Astrocyte (in vitro differentiated cells and primary cell): ENCODE measurements around the gene RILPL1. TPM values are rescaled to one million over a fixed set of nuclear protein-coding genes. Genes with fewer than 3 reads are reported as not detected.

Experiments used
- DNase-seq: peaks from one replicate; pipeline ENCODE4 v3.0.0-alpha.2; 2010; ENCODE audit warnings: low read depth
- FAIRE-seq: peaks from 2 replicates; lab custom pipeline; 2011; peaks lifted over from hg19 to GRCh38; lab: Jason Lieb, UNC
- H2AFZ ChIP-seq: 2 replicates; pipeline ENCODE4 v1.6.0; 2012; ENCODE audit warnings: low read depth, low read length, inconsistent platforms
- H3K27ac ChIP-seq: 2 replicates; pipeline ENCODE4 v1.5.1; 2011; ENCODE audit warnings: low read depth, low read length, inconsistent platforms
- H3K27me3 ChIP-seq: 2 replicates; pipeline ENCODE4 v1.6.0; 2011; ENCODE audit warnings: low read length, inconsistent platforms; ENCODE audit not compliant: insufficient read depth
- H3K36me3 ChIP-seq: 2 replicates; pipeline ENCODE4 v1.5.1; 2011; ENCODE audit warnings: low read length, inconsistent platforms; ENCODE audit not compliant: insufficient read depth
- H3K4me1 ChIP-seq: 2 replicates; pipeline ENCODE4 v1.5.1; 2011; ENCODE audit warnings: low read length, inconsistent platforms; ENCODE audit not compliant: insufficient read depth
- H3K4me2 ChIP-seq: 2 replicates; pipeline ENCODE4 v1.6.0; 2012; ENCODE audit warnings: low read length, inconsistent platforms
- H3K4me3 ChIP-seq: 2 replicates; pipeline ENCODE4 v1.5.1; 2011; ENCODE audit warnings: low read depth, mild to moderate bottlenecking, low read length, inconsistent platforms; ENCODE audit not compliant: insufficient read depth
- H3K79me2 ChIP-seq: 2 replicates; pipeline ENCODE4 v1.6.0; 2012; ENCODE audit warnings: mild to moderate bottlenecking, low read length, inconsistent platforms; ENCODE audit not compliant: insufficient read depth
- H3K9ac ChIP-seq: 2 replicates; pipeline ENCODE4 v1.6.0; 2012; ENCODE audit warnings: mild to moderate bottlenecking, low read length, inconsistent platforms
- H3K9me3 ChIP-seq: 2 replicates; pipeline ENCODE4 v1.5.1; 2012; ENCODE audit warnings: low read depth, mild to moderate bottlenecking, low read length, inconsistent platforms; ENCODE audit not compliant: insufficient read depth
- H4K20me1 ChIP-seq: 2 replicates; pipeline ENCODE4 v1.6.0; 2012; ENCODE audit warnings: low read length, inconsistent platforms; ENCODE audit not compliant: insufficient read depth
- H3K27ac Mint-ChIP-seq: one replicate; pipeline ENCODE4 v1.8.0; 2021; ENCODE audit warnings: mild to moderate bottlenecking, mixed read lengths; ENCODE audit not compliant: unreplicated experiment
- H3K27me3 Mint-ChIP-seq: one replicate; pipeline ENCODE4 v1.8.0; 2021; ENCODE audit warnings: low read depth, mixed read lengths; ENCODE audit not compliant: unreplicated experiment
- H3K36me3 Mint-ChIP-seq: one replicate; pipeline ENCODE4 v1.8.0; 2021; ENCODE audit warnings: low read depth, mixed read lengths; ENCODE audit not compliant: unreplicated experiment
- H3K4me1 Mint-ChIP-seq: one replicate; pipeline ENCODE4 v1.8.0; 2021; ENCODE audit warnings: low read depth, mixed read lengths; ENCODE audit not compliant: unreplicated experiment
- H3K4me3 Mint-ChIP-seq: one replicate; pipeline ENCODE4 v1.8.0; 2021; ENCODE audit warnings: mild to moderate bottlenecking, moderate library complexity, mixed read lengths; ENCODE audit not compliant: unreplicated experiment
- H3K9me3 Mint-ChIP-seq: one replicate; pipeline ENCODE4 v1.8.0; 2021; ENCODE audit warnings: mild to moderate bottlenecking, mixed read lengths; ENCODE audit not compliant: unreplicated experiment
- EZH2 ChIP-seq: IDR thresholded peaks from 2 replicates; pipeline ENCODE4 v1.6.1; 2012; ENCODE audit warnings: mild to moderate bottlenecking, low read length, inconsistent platforms; ENCODE audit not compliant: insufficient read depth
- total RNA-seq: library from RNA; stranded (reverse); gene quantifications from 2 replicates; pipeline ENCODE4 v1.2.1, GENCODE V29; 2021
- TF ChIP-seq, protein P1 (sequence below): IDR thresholded peaks from 2 replicates; pipeline ENCODE4 v1.5.1; 2011; ENCODE audit warnings: low read depth, mild to moderate bottlenecking, inconsistent platforms, low read length, moderate library complexity; ENCODE audit not compliant: insufficient read depth

RILPL1 gene
- total RNA-seq, 1 donor from 2014 or later = 23.0 TPM

DNA sequence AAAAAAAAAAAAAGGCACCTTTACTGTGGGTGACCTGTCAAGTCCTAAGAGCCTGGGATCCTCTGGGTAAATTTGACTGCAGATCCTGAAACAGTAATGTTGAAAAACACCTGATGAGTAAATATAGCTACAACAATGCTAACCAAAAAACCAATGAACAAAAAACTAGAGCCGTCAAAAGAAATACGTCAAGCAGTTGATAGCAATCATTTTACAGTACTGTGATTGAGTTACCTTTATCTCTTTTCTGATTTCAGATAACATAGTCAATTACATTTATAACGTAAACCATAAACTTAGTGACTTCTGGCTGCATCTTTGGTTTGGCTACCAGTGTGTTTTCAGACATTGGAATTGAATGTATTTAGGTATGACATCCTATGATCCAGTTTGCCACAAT lies 44.7 kb upstream of the RILPL1 start:
- Histone ChIP-seq H2AFZ (no peak overlapping the region), H3K27me3 (no peaks in the 10 kb centered on the region), H3K4me3 (no peak overlapping the region), H3K9me3 (no peaks in the 10 kb centered on the region), H3K4me1 (no peaks in the 10 kb centered on the region), H4K20me1 (peaks cover 5% of the 10 kb centered on the region), H3K27ac (no peak overlapping the region), H3K9ac (no peak overlapping the region), H3K4me2 (no peak overlapping the region), H3K36me3 (no peaks in the 10 kb centered on the region), H3K79me2 (peaks cover 13% of the 10 kb centered on the region)
- no peak for DNase-seq
- H3K4me1 Mint-ChIP-seq = peaks cover 8% of the 10 kb centered on the region
- H3K27ac Mint-ChIP-seq = no peak overlapping the region
- TF ChIP-seq EZH2 = no peak
- TF ChIP-seq, protein P1, sequence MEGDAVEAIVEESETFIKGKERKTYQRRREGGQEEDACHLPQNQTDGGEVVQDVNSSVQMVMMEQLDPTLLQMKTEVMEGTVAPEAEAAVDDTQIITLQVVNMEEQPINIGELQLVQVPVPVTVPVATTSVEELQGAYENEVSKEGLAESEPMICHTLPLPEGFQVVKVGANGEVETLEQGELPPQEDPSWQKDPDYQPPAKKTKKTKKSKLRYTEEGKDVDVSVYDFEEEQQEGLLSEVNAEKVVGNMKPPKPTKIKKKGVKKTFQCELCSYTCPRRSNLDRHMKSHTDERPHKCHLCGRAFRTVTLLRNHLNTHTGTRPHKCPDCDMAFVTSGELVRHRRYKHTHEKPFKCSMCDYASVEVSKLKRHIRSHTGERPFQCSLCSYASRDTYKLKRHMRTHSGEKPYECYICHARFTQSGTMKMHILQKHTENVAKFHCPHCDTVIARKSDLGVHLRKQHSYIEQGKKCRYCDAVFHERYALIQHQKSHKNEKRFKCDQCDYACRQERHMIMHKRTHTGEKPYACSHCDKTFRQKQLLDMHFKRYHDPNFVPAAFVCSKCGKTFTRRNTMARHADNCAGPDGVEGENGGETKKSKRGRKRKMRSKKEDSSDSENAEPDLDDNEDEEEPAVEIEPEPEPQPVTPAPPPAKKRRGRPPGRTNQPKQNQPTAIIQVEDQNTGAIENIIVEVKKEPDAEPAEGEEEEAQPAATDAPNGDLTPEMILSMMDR = no peak
- no peaks in the 10 kb centered on the region for H3K27me3 Mint-ChIP-seq
- peaks cover 4% of the 10 kb centered on the region for H3K36me3 Mint-ChIP-seq
- no peak for FAIRE-seq
- H3K9me3 Mint-ChIP-seq = no peaks in the 10 kb centered on the region
- peak overlapping the region; percentile 9 for H3K4me3 Mint-ChIP-seq

DNA sequence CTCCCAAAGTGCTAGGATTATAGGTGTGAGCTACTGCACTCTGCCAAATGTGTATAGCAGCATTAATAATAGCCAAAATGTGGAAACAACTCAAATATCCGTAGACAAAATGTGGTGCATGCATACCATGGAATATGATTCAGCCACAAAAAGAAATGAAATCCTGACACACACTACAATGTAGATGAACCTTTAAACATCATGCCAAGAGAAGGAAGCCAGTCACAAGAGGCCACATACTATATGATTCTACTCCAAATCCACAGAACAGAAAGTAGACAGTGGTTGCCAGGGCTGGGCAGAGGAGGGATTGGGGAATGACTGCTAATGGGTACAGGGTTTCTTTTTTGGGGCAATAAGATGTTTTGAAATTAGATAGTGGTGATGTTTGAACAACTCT lies 43.1 kb upstream of the RILPL1 start:
- Mint-ChIP-seq H3K4me1 (peaks cover 2% of the 10 kb centered on the region), H3K4me3 (peak overlapping the region; percentile 0), H3K36me3 (peaks cover 4% of the 10 kb centered on the region), H3K9me3 (no peaks in the 10 kb centered on the region), H3K27ac (no peak overlapping the region), H3K27me3 (no peaks in the 10 kb centered on the region)
- no peaks in the 10 kb centered on the region for H3K27me3 ChIP-seq
- no peak overlapping the region for H3K4me2 ChIP-seq
- H2AFZ ChIP-seq = no peak overlapping the region
- H3K79me2 ChIP-seq = no peaks in the 10 kb centered on the region
- H3K9ac ChIP-seq = no peak overlapping the region
- no peaks in the 10 kb centered on the region for H3K9me3 ChIP-seq
- TF ChIP-seq, protein P1 = no peak
- no peak for TF ChIP-seq EZH2
- no peaks in the 10 kb centered on the region for H3K4me1 ChIP-seq
- H3K27ac ChIP-seq = no peak overlapping the region
- no peak overlapping the region for H3K4me3 ChIP-seq
- H4K20me1 ChIP-seq = no peaks in the 10 kb centered on the region
- no peaks in the 10 kb centered on the region for H3K36me3 ChIP-seq
- DNase-seq (peak; percentile 19), FAIRE-seq (no peak)

GRCh38 chr12:123573870-123574269 lies 40.4 kb upstream of the RILPL1 start:
- Histone ChIP-seq H3K27me3 (no peaks in the 10 kb centered on the region), H4K20me1 (no peaks in the 10 kb centered on the region), H3K9me3 (no peaks in the 10 kb centered on the region), H2AFZ (no peak overlapping the region), H3K9ac (no peak overlapping the region), H3K4me1 (no peaks in the 10 kb centered on the region), H3K79me2 (no peaks in the 10 kb centered on the region), H3K4me2 (no peak overlapping the region), H3K27ac (no peak overlapping the region), H3K36me3 (no peaks in the 10 kb centered on the region), H3K4me3 (no peak overlapping the region)
- TF ChIP-seq, protein P1 = no peak
- no peak for TF ChIP-seq EZH2
- H3K27me3 Mint-ChIP-seq = no peaks in the 10 kb centered on the region
- peaks cover 13% of the 10 kb centered on the region for H3K4me1 Mint-ChIP-seq
- DNase-seq (no peak), FAIRE-seq (no peak)
- H3K4me3 Mint-ChIP-seq = peak overlapping the region; percentile 0
- H3K27ac Mint-ChIP-seq = no peak overlapping the region
- H3K9me3 Mint-ChIP-seq = no peaks in the 10 kb centered on the region
- H3K36me3 Mint-ChIP-seq = peaks cover 4% of the 10 kb centered on the region
